Central memory CD8-positive, alpha-beta T cell (primary cell): Measurements from ENCODE around the gene DOCK1.
A peak's percentile ranks its signal among the peaks of the same experiment; 100 is the strongest.
"Not testable (repeated sequence)": the region's sequence is repeated elsewhere in the genome, so short reads cannot be mapped to it uniquely, and the experiment has no call there.

Source experiments
- ATAC-seq: fragments of 150-1000 bp; cut with Tn5 transposase; replicated peaks from 2 replicates; pipeline ENCODE4 v1.10.0; 2022; ENCODE audit warnings: mild to moderate bottlenecking, moderate FRiP score, moderate number of reproducible peaks; ENCODE audit not compliant: poor library complexity, severe bottlenecking; ENCODE audit errors: extremely low read depth
- DNase-seq, 2 donors: peaks; one replicate each; pipeline ENCODE4 v3.0.0; 2021; ENCODE audit warnings: low spot score in 2 of 2
- H3K27ac Mint-ChIP-seq: one replicate; pipeline ENCODE4 v1.8.0; 2022; ENCODE audit warnings: low read depth, mild to moderate bottlenecking, moderate library complexity, mixed read lengths
- H3K27me3 Mint-ChIP-seq: one replicate; pipeline ENCODE4 v1.8.0; 2022; ENCODE audit warnings: mixed read lengths
- H3K36me3 Mint-ChIP-seq: one replicate; pipeline ENCODE4 v1.8.0; 2022; ENCODE audit warnings: mild to moderate bottlenecking, moderate library complexity, mixed read lengths; ENCODE audit not compliant: insufficient read depth
- H3K4me1 Mint-ChIP-seq: one replicate; pipeline ENCODE4 v1.8.0; 2022; ENCODE audit warnings: mixed read lengths
- H3K4me3 Mint-ChIP-seq: one replicate; pipeline ENCODE4 v1.8.0; 2022; ENCODE audit warnings: mild to moderate bottlenecking, moderate library complexity, mixed read lengths
- H3K9me3 Mint-ChIP-seq: one replicate; pipeline ENCODE4 v1.8.0; 2022; ENCODE audit warnings: mixed read lengths

Gene DOCK1

DNA sequence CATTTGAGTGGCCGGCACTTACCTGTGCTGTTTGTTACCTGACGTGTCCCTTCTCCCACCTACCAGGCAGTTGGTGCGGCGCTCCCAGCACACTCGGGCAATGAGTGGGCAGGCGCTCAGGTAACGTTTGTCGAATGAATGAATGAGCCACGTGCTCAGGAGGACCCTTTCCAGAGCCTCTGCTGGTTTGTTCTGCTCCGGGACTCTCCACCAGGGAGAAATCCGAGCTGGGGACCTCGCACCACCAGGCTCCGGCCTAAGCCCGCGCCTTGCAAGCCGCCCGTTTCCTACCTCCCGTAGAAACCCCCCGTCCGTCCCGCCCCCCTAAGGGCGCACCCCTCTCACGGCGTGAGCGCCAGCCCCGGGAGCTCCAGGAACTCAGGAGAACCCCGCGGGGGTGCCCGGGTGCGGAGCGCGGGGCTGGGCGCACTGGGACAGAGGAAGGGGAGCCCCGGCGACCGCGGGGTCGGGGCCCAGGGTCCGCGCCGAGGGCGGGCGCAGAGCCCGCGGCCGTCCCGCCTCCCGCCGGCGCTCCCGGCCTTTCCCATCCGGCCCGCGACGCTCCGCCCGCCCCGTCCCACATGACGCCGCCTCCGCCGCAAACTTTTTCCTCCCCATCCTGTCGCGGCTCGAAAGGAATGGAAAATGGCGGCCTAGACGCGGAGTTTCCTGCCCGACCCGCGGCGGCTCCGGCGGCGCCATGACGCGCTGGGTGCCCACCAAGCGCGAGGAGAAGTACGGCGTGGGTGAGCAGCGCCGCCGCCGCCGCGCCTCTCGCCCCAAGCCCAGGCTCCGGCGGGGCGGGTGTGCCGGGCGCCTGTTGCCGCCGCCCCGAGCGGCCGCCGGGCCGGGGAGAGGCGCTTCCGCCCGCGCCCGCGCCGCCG is at the start of gene DOCK1:
DOCK1 (plus strand) TSS at position 611 of the 884 bp plus-strand sequence; CDS start at position 701, 90 bp downstream.
- Mint-ChIP-seq H3K36me3 (no peaks in the 10 kb centered on the region), H3K27ac (no peak within 1 kb of the TSS), H3K4me3 (peak within 1 kb of the TSS; percentile 27), H3K27me3 (peaks cover 25% of the 10 kb centered on the region), H3K4me1 (no peaks in the 10 kb centered on the region), H3K9me3 (peaks cover 13% of the 10 kb centered on the region)
- ATAC-seq (no peak), DNase-seq (no peak)

DNA sequence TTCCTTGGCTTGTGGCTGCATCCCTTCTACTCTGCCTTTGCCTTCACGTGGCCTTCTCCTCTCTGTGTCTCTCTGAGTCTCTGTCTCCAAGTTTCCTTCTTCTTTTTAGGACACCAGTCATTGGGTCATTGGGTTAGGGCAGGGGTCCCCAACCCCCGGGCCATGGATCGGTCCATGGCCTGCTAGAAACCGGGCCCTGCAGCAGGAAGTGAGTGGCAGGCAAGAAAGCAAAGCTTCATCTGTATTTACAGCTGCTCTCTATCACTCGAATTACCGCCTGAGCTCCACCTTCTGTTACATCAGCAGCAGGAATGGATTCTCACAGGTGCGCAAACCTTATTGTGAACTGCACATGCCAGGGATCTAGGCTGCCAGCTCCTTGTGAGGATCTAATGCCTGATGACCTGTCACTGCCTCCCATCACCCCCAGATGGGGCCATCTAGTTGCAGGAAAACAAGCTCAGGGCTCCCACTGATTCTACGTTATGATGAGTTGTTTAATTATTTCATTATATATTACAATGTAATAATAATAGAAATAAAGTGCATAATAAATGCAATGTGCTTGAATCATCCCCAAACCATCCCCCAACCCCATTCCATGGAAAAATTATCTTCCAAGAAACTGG is 47.9 kb upstream of the DOCK1 start:
- H3K4me1 Mint-ChIP-seq: no peaks in the 10 kb centered on the region
- H3K9me3 Mint-ChIP-seq: peaks cover 29% of the 10 kb centered on the region
- H3K27me3 Mint-ChIP-seq: no peaks in the 10 kb centered on the region
- no peak overlapping the region for H3K27ac Mint-ChIP-seq
- H3K36me3 Mint-ChIP-seq: peaks cover 2% of the 10 kb centered on the region
- DNase-seq: no peak
- H3K4me3 Mint-ChIP-seq: no peak overlapping the region
- ATAC-seq: no peak

DNA sequence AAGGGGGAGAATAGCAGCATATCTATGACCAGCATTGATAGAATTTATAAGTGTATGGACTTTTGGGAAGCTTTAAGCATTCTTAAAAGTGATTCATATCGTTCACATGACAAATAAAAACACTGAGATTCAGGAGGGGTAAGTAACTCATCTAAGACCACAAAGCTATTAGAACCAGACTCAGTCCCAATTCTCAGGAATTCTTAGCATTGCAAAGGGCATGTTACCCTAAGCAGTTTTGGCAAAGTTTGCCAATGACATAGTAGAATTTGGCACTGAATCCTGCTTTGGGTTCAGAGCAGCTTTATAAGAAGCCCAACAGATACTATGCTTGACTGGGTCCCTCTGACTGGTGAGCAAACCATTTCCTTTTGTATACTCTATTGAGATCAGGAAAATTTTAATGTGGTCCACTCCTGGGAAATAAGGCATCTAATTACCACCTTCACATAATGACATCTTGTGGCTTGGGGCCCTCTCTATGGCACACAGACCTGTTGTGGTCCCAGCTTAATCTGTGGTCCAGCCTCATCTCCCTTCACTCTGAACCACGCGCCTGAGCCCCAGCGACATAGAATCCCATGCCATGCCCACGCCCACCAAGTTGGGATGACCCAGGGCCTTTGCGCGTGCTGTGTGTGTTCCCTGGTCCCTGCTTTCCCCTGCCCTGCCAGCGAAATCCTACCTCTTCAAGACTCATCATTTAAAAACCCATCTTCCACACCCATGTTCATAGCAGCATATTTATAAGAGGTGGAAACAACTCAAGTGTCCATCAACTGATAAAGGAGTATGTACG is 37.5 kb upstream of the DOCK1 start:
- Mint-ChIP-seq H3K27me3 (no peaks in the 10 kb centered on the region), H3K4me1 (no peaks in the 10 kb centered on the region), H3K9me3 (peaks cover 5% of the 10 kb centered on the region), H3K4me3 (no peak overlapping the region), H3K36me3 (no peaks in the 10 kb centered on the region), H3K27ac (no peak overlapping the region)
- ATAC-seq (no peak), DNase-seq (no peak)

DNA sequence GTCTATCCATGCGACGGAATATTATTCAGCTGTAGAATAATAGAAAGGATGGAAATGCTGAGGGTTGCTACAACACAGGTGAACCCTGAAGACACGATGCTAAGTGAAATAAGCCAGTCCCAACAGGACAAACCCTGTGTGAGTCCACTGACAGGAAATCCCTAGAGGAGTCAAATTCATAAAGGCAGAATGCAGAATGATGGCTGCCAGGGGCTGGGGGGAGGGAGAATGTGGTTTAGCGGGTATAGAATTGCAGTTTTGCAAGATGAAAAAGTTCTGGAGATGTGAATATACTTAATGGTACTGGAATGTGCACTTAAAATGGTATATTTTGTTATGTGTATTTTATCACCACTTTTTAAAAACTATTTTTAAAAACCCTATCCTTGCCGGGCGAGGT is 36.9 kb upstream of the DOCK1 start:
- no peak overlapping the region for H3K27ac Mint-ChIP-seq
- H3K4me3 Mint-ChIP-seq: no peak overlapping the region
- ATAC-seq (no peak), DNase-seq (no peak)
- no peaks in the 10 kb centered on the region for H3K27me3 Mint-ChIP-seq
- no peaks in the 10 kb centered on the region for H3K36me3 Mint-ChIP-seq
- no peaks in the 10 kb centered on the region for H3K4me1 Mint-ChIP-seq
- peaks cover 5% of the 10 kb centered on the region for H3K9me3 Mint-ChIP-seq

DNA sequence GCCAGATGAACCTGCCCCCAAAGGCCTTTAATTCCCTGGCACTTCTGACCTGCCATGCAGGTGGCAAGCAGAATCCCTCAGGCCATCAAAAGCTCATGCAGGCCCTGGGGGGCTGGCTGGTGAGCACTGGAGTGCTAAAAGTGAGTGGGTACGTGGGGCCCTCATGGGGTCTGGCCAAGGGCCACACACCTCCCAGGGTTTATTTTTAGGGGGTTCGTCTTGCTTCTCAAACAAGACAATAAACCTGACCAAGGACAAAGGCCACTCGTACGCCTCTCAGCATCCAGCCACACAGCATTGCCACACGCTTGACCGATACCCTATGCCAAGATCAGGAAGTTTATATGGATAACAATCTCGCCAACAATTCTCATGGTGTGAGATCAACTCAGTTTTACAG is 33.1 kb upstream of the DOCK1 start:
- Mint-ChIP-seq H3K4me3 (no peak overlapping the region), H3K27ac (no peak overlapping the region), H3K9me3 (peaks cover 19% of the 10 kb centered on the region), H3K36me3 (no peaks in the 10 kb centered on the region), H3K4me1 (no peaks in the 10 kb centered on the region), H3K27me3 (no peaks in the 10 kb centered on the region)
- DNase-seq (no peak), ATAC-seq (no peak)

DNA sequence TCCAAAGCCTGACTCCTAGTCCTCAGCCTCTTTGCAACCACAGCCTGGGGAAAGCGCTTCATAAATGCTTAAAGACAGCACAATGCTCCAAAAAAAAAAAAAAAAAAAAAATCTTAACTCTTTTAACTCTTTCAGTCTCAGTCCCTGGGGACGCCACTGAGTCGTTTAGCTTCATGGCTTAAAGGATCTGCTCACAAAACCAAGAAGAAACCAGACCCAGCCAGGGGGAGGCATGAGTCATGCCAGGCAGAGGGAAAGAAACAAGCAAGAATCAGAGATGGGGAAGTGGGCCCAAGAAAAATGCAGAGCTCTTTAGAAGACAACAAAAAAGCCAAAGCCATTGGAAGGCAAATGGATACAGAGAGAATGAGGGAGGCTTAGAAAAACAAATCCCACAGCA is 32.5 kb upstream of the DOCK1 start:
- Mint-ChIP-seq H3K27ac (no peak overlapping the region), H3K4me1 (no peaks in the 10 kb centered on the region), H3K9me3 (peaks cover 21% of the 10 kb centered on the region), H3K36me3 (no peaks in the 10 kb centered on the region), H3K4me3 (no peak overlapping the region), H3K27me3 (no peaks in the 10 kb centered on the region)
- ATAC-seq (no peak), DNase-seq (no peak)

DNA sequence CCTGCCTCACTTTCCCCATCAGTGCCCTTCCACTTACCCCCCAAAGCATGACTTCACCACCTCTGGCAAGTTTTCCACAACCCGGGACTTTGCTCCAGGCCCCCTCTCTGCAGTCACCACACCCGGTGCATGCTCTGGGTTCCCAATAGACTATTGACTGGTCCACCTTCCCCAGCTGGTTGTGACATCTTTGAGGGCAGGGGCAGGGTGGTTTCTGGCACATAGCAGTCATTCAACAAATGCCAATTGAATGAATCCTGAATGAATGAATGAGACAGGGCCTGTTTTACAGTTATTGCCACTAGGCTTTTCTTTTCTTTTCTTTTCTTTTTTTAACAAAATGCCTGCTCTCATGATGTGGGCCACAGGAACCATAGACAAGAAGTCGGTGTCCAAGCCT is 28.8 kb upstream of the DOCK1 start:
- H3K36me3 Mint-ChIP-seq: no peaks in the 10 kb centered on the region
- H3K27ac Mint-ChIP-seq: no peak overlapping the region
- no peak for ATAC-seq
- H3K4me3 Mint-ChIP-seq: no peak overlapping the region
- no peaks in the 10 kb centered on the region for H3K27me3 Mint-ChIP-seq
- peaks cover 30% of the 10 kb centered on the region for H3K9me3 Mint-ChIP-seq
- no peaks in the 10 kb centered on the region for H3K4me1 Mint-ChIP-seq
- DNase-seq: no peak

DNA sequence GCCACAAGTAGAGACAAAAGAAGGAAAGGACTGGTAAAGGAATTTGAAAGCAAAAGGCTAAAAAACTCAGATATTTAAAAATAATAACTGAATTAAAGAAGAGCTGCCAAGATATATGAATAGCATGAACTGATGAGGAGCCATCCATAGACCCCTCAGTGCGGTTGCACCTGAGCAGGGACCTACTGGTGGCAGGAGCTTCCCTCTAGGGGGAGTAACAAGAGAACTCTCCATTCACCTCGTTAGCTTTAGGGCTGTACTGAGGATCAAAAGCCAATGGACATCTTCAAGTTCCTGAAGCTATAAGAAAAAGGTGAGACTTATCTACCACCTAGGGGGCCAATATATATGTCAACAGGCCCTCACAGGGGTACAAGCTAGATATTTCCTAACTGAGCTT is 27.8 kb upstream of the DOCK1 start:
- H3K27ac Mint-ChIP-seq: no peak overlapping the region
- no peak for ATAC-seq
- H3K4me1 Mint-ChIP-seq: no peaks in the 10 kb centered on the region
- H3K9me3 Mint-ChIP-seq: peaks cover 30% of the 10 kb centered on the region
- H3K4me3 Mint-ChIP-seq: no peak overlapping the region
- no peaks in the 10 kb centered on the region for H3K36me3 Mint-ChIP-seq
- no peaks in the 10 kb centered on the region for H3K27me3 Mint-ChIP-seq
- DNase-seq: no peak

DNA sequence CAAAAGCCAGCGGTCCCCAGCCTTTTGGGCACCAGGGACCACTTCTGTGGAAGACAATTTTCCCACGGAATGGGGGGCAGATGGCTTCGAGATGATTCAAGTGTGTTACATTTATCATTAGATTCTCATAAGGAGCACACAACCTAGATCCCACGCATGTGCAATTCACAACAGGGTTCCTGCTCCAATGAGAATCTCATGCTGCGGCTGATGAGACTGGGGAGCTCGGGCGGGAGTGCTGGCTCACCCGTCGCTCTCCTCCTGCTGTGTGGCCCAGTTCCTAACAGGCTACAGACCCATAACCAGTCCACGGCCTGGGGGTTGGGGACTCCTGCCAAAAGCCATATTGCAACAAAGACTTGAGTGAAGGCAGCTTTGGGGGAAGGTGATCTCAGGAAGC is 26.6 kb upstream of the DOCK1 start:
- H3K4me1 Mint-ChIP-seq: no peaks in the 10 kb centered on the region

DNA sequence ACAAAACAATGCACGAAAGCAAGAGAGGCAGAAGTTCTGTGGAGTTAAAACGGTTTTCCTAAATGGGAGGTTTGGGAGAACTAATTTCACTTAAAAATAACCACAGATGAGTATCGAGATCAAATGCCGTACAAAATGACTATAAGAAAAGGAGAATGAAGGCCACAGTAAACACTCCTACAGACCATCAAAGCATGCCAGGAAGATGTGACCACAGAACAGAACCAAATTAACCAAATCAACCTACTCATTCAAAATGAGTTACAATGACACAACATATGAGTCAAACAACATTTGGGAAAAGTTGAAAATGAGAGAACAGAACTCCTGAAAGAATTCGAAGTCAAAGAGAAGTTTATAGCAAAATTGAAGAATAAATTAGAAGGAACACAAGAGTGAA is 24.3 kb upstream of the DOCK1 start:
- no peak for ATAC-seq
- no peaks in the 10 kb centered on the region for H3K36me3 Mint-ChIP-seq

More for the DNA sequence above, 26.6 kb upstream of the DOCK1 start:
- H3K36me3 Mint-ChIP-seq: no peaks in the 10 kb centered on the region
- no peak overlapping the region for H3K27ac Mint-ChIP-seq
- H3K27me3 Mint-ChIP-seq: no peaks in the 10 kb centered on the region
- ATAC-seq (no peak), DNase-seq (no peak)
- no peak overlapping the region for H3K4me3 Mint-ChIP-seq
- peaks cover 30% of the 10 kb centered on the region for H3K9me3 Mint-ChIP-seq

DNA sequence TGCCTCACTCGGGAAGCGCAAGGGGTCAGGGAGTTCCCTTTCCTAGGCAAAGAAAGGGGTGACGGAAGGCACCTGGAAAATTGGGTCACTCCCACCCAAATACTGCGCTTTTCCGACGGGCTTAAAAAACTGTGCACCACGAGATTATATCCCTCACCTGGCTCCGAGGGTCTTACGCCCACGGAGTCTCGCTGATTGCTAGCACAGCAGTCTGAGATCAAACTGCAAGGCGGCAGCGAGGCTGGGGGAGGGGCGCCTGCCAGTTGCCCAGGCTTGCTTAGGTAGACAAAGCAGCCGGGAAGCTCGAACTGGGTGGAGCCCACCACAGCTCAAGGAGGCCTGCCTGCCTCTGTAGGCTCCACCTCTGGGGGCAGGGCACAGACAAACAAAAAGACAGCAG is 23.2 kb upstream of the DOCK1 start:
- not testable (repeated sequence) for DNase-seq, H3K36me3 Mint-ChIP-seq, H3K27ac Mint-ChIP-seq, H3K4me1 Mint-ChIP-seq, ATAC-seq, H3K27me3 Mint-ChIP-seq, H3K4me3 Mint-ChIP-seq
- H3K9me3 Mint-ChIP-seq: peaks cover 11% of the 10 kb centered on the region

More for the DNA sequence above, 24.3 kb upstream of the DOCK1 start:
- H3K27me3 Mint-ChIP-seq: no peaks in the 10 kb centered on the region
- no peak overlapping the region for H3K27ac Mint-ChIP-seq
- peaks cover 15% of the 10 kb centered on the region for H3K9me3 Mint-ChIP-seq
- DNase-seq: no peak
- no peak overlapping the region for H3K4me3 Mint-ChIP-seq
- no peaks in the 10 kb centered on the region for H3K4me1 Mint-ChIP-seq

DNA sequence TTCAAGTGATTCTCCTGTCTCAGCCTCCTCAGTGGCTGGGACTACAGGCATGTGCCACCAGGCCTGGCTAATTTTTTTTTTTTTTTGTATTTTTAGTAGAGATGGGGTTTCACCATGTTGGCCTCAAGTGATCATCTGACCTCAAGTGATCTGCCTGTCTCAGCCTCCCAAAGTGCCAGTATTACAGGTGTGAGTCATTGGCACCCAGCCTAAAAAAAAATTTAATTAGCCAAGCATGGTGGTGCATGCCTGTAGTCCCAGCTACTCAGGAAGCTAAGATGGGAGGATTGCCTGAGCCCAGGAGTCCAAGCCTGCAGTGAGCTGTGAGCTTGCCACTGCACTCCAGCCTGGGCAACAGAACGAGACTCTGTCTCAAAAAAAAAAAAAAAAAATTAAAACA is 16.8 kb upstream of the DOCK1 start:
- not testable (repeated sequence) for H3K36me3 Mint-ChIP-seq, H3K4me3 Mint-ChIP-seq, DNase-seq, H3K27ac Mint-ChIP-seq, H3K9me3 Mint-ChIP-seq, H3K4me1 Mint-ChIP-seq, ATAC-seq, H3K27me3 Mint-ChIP-seq
